HG03095 (cell line): Measurements from ENCODE around the gene STK39.

ENCODE experiments used
- ATAC-seq: cut with Tn5 transposase; IDR thresholded peaks from one replicate; pipeline ENCODE4 v1.9.1; 2021; ENCODE audit warnings: moderate library complexity; ENCODE audit not compliant: unreplicated experiment

STK39 gene

DNA sequence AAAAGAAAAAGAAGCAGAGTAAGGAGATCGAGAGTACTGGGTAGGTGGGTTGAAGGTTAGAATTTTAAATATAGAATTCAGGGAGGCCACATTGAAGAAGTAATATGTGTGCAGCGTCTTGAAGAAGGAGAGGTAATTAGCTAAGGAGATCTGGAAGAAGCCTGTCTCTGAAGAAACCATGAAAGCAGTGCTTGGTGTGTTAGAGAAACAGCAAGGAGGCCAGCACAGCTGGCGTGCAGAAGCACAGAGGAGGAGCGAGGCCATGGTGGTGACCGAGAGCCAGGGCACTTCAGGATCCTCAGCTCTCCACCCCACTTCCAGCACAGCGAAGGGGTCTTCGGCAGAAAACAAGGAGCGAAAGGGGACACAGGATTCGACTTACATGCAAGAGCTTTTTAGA lies 305.8 kb downstream of the STK39 start:
- no peak for ATAC-seq

- ATAC-seq = no peak
Observed at GRCh38 chr2:167940734-167941507, 306.5 kb downstream of the STK39 start.

GRCh38 chr2:167940346-167940725 lies 307.1 kb downstream of the STK39 start:
- no peak for ATAC-seq

GRCh38 chr2:167939514-167940345 lies 307.7 kb downstream of the STK39 start:
- ATAC-seq = no peak

DNA sequence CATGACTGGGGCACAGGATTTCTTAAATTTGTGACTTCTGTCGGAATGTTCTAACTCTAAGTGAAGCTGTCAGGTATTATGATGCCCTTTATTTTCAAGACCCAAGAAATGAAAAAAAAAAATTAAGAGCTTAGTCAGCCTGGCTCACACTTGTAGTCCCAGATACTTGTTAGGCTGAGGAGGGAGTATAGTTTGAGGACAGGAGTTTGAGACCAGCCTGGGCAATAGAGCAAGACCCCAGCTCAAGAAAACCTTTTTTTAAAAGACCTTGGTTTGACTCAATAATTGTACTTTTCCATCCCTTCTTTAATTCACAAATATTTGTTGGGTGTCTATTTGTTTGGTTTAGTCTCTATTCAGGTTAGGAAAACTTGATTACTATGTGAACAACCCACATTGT lies 310.0 kb downstream of the STK39 start:
- ATAC-seq = no peak

GRCh38 chr2:167935803-167936110 lies 311.6 kb downstream of the STK39 start:
- no peak for ATAC-seq

DNA sequence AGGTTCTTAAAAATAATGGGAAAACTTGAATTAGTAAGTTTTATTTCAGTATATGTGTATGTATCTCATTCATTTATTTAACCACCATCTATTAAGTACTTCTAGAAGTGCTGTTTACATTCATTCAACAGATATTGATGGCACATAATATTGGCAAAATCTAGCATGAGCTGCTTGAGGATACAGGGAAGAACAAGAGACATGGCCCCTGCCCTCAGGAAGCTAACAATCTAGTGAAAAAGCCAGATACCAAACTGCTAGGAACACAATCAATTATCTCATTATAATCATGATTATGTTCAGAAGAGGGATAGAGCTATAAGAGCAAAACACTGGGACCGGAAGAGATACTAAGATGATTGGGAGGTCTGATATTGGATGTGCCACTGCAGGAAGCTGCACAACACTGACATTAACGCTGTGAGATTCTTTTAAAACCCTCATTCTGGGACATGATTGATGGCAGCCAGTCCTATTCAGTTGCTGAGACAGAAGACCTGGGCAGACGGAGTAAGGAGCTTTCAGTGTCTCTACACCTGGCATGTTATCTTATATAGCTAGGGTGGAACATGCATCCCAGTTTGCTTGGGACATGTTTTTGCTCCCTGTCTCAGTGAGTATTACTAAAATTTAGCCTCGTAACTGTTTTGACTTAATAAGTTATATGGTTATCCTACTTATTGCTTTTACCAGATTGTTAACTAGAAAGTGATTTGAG lies 314.1 kb downstream of the STK39 start:
- no peak for ATAC-seq

- ATAC-seq = no peak
Observed at GRCh38 chr2:167932123-167932693, 315.2 kb downstream of the STK39 start.

GRCh38 chr2:167929484-167929883 lies 317.9 kb downstream of the STK39 start:
- no peak for ATAC-seq

DNA sequence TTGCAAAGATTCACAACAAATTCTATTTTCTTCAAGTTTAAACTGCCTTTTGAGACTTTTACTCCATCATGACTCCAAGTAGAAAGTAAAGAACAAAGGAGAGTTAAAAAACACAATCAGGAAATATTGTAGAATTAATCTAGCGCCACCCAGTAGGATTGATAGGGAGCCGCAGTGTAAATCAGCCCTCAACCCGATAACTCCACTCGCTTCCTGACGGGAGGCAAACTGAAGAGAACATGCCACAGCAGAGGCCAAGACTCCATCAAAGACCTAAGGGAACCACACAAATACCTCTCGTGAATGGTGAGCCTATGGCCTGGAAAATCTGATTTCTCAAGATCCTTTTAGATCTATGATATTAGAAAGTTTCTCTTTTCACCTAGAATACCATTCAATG lies 319.0 kb downstream of the STK39 start:
- ATAC-seq = no peak

DNA sequence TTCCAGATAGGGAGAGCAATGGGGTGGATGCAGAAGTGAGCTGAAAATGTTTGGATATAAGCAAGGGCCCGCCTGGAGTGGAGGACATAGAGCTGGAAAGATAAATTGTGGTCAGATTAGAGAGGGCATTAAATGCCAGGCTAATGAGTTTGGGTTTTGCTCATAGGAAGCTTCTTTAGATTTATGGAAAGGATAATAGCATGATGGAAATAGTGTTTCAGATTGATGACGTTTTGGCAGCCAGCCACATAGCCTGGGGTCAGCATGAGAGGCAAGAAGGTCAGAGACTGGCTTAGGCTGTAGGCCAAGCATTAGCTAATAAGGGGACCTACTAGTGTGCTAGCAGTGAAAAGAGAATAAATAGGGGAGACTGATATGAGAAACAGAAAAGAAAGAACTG lies 321.6 kb downstream of the STK39 start:
- ATAC-seq = no peak

DNA sequence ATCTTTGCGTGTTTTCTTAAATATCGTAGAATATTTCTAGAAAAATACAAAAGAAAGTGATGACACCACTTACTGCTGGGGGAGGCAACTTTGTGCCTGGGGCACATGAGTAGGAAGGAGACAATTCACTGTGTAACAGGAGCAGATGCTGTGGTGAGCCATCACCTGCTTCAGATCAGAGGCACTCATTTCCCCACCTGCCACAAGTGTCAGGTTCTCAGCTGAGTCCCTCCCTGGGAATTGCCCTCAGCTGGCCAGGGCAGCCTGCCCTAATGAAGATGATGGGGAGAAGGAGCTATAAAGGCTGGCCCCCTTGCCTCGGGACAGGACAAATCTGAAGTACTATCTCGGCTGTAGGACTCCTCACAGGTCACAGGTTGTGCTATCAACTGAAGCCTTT lies 322.8 kb downstream of the STK39 start:
- no peak for ATAC-seq

GRCh38 chr2:167916756-167917155 lies 330.6 kb downstream of the STK39 start:
- ATAC-seq = no peak

DNA sequence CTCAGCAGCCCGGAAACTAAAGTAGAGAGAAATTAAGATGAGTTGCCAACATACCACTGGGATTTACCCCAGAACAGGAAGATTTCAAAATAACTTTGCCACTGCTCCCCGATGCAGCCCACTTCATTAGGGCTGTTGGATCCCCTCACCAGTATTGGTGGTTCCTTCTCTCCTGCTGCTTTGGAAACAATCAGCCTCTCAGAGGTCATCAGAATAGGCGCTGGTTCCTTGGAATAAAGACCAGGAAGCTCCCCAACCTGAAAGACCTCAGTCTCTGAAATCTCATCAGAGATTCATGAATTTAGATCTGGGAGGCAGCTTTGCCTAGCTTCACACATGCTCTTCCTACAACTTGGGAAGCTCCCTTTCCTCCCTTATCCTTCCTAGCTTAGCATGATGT lies 332.4 kb downstream of the STK39 start:
- no peak for ATAC-seq

DNA sequence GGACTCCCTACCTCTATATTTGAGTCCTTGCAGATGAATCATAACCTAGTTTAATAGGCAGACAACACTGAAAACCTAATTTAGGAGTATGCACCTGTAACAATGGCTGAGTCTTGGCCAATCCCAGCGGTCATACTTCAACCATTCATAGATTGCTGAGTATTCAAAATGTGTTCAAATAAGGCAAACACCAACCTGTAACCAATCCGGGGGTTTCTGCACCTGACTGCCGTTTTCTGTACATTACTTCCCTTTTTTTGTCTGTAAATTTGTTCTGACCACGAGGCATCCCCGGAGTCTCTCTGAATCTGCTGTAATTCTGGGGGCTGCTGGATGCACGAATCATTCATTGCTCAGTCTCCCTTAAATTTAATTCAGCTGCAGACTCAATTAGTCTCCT lies 338.6 kb downstream of the STK39 start:
- ATAC-seq = no peak

DNA sequence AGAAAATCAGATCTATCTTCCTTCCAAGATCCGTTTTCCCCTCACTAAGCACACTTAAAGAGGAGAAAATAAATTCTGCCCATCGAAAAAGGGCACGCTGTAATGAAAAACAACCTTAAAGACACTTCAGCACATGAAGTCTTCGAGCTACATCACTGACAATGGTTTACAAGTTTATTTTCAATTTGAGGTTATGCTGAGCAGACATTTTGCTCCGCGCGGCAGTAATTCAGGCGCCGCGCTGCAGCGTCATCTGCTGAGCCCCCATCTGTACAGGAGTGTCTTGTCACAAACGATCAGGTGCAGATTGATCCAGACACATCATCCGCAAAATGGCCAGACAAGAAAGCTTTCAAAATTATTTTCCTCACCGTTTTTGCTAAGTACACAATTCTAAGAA lies 341.7 kb downstream of the STK39 start:
- ATAC-seq = no peak
